GM20000 (cell line): ENCODE data around the gene EZH1.
A peak's percentile ranks its signal among the peaks of the same experiment; 100 is the strongest.

Source experiments
- DNase-seq: peaks from one replicate; pipeline ENCODE4 v3.0.0; 2012; ENCODE audit warnings: low spot score
- CTCF ChIP-seq: IDR thresholded peaks from 2 replicates; pipeline ENCODE4 v1.5.1; 2012; ENCODE audit warnings: mild to moderate bottlenecking, control low read depth; ENCODE audit errors: extremely low read depth, missing control alignments

Gene EZH1

DNA sequence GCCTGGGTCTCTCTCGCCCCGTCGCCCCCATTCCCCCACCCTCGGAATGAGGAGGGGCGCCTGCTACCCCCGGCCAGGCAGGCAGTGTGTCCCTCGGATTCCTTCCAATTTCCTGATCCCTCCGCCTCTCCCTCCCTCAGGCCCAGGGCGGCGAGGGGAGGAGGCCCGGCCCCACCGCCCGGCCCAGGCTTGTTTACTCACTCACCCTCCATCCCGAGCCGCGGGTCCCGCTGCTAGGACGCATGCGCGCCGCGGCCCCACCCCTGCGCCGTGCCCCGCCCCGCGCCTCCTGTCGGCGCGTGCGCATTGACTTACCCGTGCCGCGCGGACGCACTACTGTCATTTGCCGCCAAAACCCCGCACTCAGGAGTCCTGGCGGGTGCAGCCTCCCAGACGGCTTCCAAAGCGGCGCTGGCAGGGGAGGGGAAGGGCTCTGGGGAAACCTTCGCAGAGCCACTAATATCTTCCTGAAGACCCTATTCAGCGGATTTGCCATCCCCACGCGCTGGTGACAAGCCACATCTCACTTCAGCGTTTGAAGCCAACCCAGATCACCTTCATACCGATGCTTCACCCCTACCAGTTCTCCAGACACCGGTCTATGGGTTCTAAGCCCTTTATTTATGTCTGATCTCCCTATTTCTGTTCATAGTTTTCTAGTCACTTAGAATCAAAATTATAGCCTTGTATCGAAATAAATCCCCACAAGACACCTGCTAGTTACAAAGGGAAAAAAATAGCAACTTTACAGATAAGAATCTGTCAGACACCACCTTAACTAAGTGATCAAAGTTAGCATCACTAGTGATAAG lies at the start of gene EZH1:
TSS of gene EZH1 (minus strand) at position 235 of the 812 bp plus-strand sequence. CDS start 16,099 bp downstream, outside the sequence.
- TF ChIP-seq CTCF = no peak
- peak; percentile 100 for DNase-seq

- TF ChIP-seq CTCF = no peak
- DNase-seq = no peak
Observed at GRCh38 chr17:42792545-42792944, 47.7 kb upstream of the EZH1 start.

GRCh38 chr17:42791948-42792347 lies 47.1 kb upstream of the EZH1 start:
- DNase-seq = no peak
- TF ChIP-seq CTCF = no peak

DNA sequence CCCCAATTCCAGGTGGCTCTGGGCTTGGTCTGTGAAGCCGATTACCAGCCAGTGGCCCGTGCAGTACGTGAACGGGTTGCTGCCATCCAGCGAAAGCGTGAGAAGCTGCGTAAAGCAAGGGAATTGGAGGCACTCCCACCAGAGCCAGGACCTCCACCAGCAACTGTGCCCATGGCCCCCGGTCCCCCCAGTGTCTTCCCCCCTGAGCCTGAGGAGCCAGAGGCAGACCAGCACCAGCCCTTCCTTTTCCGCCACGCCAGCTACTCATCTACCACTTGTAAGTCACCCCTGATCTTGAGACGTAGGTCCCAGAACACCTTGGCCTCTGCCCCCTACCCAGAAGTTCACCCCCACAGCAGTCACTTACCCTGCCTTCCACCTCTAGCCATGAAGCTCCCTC lies 42.4 kb upstream of the EZH1 start:
- no peak for TF ChIP-seq CTCF
- DNase-seq = no peak

DNA sequence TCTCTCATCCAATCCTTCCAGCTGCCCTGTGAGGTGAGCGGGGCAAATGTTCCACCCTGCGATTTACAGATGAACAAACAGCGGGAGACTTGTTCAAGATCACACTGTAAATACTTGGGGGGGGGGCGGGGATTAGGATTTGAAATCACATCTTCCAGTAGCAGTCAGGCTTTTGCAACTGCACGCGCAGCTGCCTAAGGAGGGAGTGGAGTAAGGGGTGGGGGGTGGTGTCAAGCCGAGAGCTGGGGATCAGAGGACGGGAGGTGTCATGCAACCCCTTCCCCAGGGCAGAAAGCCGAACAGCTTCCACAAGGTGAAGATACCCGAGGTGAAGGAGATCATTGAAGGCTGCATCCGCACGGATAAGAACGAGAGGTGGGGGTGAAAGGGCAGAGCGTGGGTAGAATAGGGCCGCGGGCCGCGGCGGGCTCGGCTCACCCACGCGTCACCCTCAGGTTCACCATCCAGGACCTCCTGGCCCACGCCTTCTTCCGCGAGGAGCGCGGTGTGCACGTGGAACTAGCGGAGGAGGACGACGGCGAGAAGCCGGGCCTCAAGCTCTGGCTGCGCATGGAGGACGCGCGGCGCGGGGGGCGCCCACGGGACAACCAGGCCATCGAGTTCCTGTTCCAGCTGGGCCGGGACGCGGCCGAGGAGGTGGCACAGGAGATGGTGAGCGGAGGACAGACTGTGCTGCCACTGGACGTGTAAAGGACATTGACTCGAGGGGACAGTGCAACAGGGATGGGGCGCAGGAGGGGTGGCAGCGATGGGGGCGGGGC lies 40.2 kb upstream of the EZH1 start:
- no peak for TF ChIP-seq CTCF
- DNase-seq = no peak

DNA sequence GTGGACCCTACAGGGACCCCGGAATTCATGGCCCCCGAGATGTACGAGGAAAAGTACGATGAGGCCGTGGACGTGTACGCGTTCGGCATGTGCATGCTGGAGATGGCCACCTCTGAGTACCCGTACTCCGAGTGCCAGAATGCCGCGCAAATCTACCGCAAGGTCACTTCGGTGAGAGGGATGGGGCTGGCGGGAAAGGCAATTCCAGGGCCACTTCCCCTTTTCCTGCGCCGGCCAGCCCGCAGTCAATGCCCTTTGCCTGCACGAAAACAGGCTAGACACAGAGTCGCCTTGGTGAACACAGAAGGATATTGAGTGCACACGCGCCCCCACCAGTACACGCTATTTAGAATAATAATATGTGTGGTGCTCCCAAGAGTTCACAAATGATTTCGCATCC lies 39.6 kb upstream of the EZH1 start:
- DNase-seq = no peak
- TF ChIP-seq CTCF = no peak

DNA sequence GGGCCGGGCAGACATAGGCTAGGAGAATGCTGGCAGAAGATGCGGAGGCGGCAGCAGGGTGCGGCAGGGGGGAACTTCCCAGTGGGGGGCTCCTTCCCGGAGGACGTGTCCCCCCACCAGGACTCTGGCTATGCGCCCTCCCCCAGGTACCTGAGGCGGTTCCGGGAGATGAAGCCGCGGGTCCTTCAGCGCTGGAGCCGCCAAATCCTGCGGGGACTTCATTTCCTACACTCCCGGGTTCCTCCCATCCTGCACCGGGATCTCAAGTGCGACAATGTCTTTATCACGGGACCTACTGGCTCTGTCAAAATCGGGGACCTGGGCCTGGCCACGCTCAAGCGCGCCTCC lies 38.9 kb upstream of the EZH1 start:
- DNase-seq = no peak
- no peak for TF ChIP-seq CTCF
